Ectodermal cell (in vitro differentiated cells): ENCODE results near the gene C2CD5.
"Not testable (repeated sequence)": the region's sequence is repeated elsewhere in the genome, so short reads cannot be mapped to it uniquely, and the experiment has no call there.

ENCODE experiments used
- H3K27ac ChIP-seq: 2 replicates; pipeline ENCODE4 v1.7.0; 2013; ENCODE audit warnings: mild to moderate bottlenecking, low read depth, low read length; ENCODE audit not compliant: insufficient read depth, poor library complexity, severe bottlenecking
- H3K27me3 ChIP-seq: 2 replicates; pipeline ENCODE4 v1.7.0; 2013; ENCODE audit warnings: mild to moderate bottlenecking, low read length; ENCODE audit not compliant: insufficient read depth, control insufficient read depth, poor library complexity, severe bottlenecking
- H3K36me3 ChIP-seq: one replicate; pipeline ENCODE4 v1.7.0; 2013; ENCODE audit warnings: low read length; ENCODE audit not compliant: control insufficient read depth, insufficient read depth
- H3K4me1 ChIP-seq: one replicate; pipeline ENCODE4 v1.7.0; 2013; ENCODE audit warnings: low read length; ENCODE audit not compliant: control insufficient read depth, insufficient read depth
- H3K4me3 ChIP-seq: 2 replicates; pipeline ENCODE4 v1.7.0; 2013; ENCODE audit warnings: low read depth, low read length, control low read depth; ENCODE audit not compliant: insufficient read depth
- H3K9me3 ChIP-seq: 2 replicates; pipeline ENCODE4 v1.7.0; 2013; ENCODE audit warnings: mild to moderate bottlenecking, low read length, moderate library complexity; ENCODE audit not compliant: control insufficient read depth
- WGBS, 2 experiments: methylation state at CpG; one replicate each; pipeline ENCODE4 v1.1.7; 2013; ENCODE audit warnings: missing lambda C conversion rate in 2 of 2; 5-methylcytosine and 5-hydroxymethylcytosine counted together

C2CD5 gene

GRCh38 chr12:22461786-22462185 is 82.6 kb downstream of the C2CD5 start:
- no peaks in the 10 kb centered on the region for H3K36me3 ChIP-seq
- H3K27me3 ChIP-seq, result no peaks in the 10 kb centered on the region
- 93 to 100% methylated on average over 1 of the region's 1 CpG for WGBS, 2 experiments
- H3K9me3 ChIP-seq, result no peaks in the 10 kb centered on the region
- no peak overlapping the region for H3K4me3 ChIP-seq
- no peaks in the 10 kb centered on the region for H3K4me1 ChIP-seq
- H3K27ac ChIP-seq, result no peak overlapping the region

- Histone ChIP-seq H3K4me1 (no peaks in the 10 kb centered on the region), H3K36me3 (no peaks in the 10 kb centered on the region), H3K4me3 (no peak overlapping the region), H3K27ac (no peak overlapping the region), H3K9me3 (no peaks in the 10 kb centered on the region), H3K27me3 (no peaks in the 10 kb centered on the region)
- WGBS, 2 experiments, result 32 to 43% methylated on average over 2 of the region's 3 CpGs
These were observed 84.4 kb downstream of the C2CD5 start for GRCh38 chr12:22459838-22460490.

- 94 to 98% methylated on average over 4 to 6 of the region's 6 CpGs for WGBS, 2 experiments
- Histone ChIP-seq H3K27me3 (no peaks in the 10 kb centered on the region), H3K9me3 (no peaks in the 10 kb centered on the region), H3K27ac (no peak overlapping the region), H3K4me3 (no peak overlapping the region), H3K36me3 (no peaks in the 10 kb centered on the region), H3K4me1 (no peaks in the 10 kb centered on the region)
These were observed 85.9 kb downstream of the C2CD5 start for GRCh38 chr12:22458298-22458937.

- Histone ChIP-seq H3K27ac (no peak overlapping the region), H3K27me3 (no peaks in the 10 kb centered on the region), H3K36me3 (no peaks in the 10 kb centered on the region), H3K4me3 (no peak overlapping the region), H3K9me3 (no peaks in the 10 kb centered on the region), H3K4me1 (no peaks in the 10 kb centered on the region)
- 96 to 98% methylated on average over 4 of the region's 4 CpGs for WGBS, 2 experiments
These were observed 87.3 kb downstream of the C2CD5 start for GRCh38 chr12:22457085-22457484.

- Histone ChIP-seq H3K27me3 (no peaks in the 10 kb centered on the region), H3K4me3 (no peak overlapping the region), H3K36me3 (no peaks in the 10 kb centered on the region), H3K27ac (no peak overlapping the region), H3K9me3 (no peaks in the 10 kb centered on the region), H3K4me1 (no peaks in the 10 kb centered on the region)
- 96 to 97% methylated on average over 2 to 3 of the region's 3 CpGs for WGBS, 2 experiments
These were observed 90.8 kb downstream of the C2CD5 start for GRCh38 chr12:22453511-22453910.

DNA sequence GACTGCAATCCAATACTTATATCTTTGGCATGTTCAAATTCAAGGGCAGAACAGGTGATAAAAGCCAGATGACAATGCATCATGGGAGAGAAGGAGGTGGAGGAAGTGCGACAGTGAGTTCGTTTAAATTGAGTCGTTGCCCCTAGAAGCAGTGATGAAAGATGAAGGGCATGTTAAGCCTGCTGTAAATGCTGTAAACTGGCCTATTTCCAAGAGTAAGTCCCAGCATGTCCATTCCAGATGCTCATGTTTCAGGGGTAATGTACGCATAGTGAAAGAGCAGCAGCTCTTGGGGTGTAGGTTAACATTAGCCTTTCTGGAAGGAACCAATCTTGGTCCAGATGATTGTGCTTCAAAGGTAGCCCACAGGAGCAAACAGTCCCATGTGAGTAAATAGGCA is 97.1 kb downstream of the C2CD5 start:
- Histone ChIP-seq H3K27me3 (no peaks in the 10 kb centered on the region), H3K27ac (no peak overlapping the region), H3K9me3 (no peaks in the 10 kb centered on the region), H3K4me3 (no peak overlapping the region), H3K4me1 (no peaks in the 10 kb centered on the region), H3K36me3 (no peaks in the 10 kb centered on the region)
- WGBS, 2 experiments, result 91 to 92% methylated on average over 4 of the region's 4 CpGs

DNA sequence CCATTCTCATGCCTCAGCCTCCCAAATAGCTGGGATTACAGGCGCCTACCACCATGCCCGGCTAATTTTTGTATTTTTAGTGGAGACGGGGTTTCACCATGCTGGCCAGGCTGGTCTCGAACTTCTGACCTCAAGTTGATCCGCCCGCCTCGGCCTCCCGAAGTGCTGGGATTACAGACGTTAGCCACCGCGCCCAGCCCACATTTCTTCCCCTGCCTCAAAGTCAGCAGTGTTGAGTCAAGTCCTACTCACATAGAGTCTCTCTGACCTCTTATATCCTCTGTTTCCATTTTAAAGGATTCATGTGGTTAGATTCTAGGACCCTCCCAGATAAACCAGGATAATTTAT is 100.1 kb downstream of the C2CD5 start:
- not testable (repeated sequence) for H3K4me1 ChIP-seq, H3K27me3 ChIP-seq, H3K36me3 ChIP-seq, H3K27ac ChIP-seq, H3K4me3 ChIP-seq, H3K9me3 ChIP-seq
- 92% methylated on average over 11 of the region's 11 CpGs for WGBS, 2 experiments

DNA sequence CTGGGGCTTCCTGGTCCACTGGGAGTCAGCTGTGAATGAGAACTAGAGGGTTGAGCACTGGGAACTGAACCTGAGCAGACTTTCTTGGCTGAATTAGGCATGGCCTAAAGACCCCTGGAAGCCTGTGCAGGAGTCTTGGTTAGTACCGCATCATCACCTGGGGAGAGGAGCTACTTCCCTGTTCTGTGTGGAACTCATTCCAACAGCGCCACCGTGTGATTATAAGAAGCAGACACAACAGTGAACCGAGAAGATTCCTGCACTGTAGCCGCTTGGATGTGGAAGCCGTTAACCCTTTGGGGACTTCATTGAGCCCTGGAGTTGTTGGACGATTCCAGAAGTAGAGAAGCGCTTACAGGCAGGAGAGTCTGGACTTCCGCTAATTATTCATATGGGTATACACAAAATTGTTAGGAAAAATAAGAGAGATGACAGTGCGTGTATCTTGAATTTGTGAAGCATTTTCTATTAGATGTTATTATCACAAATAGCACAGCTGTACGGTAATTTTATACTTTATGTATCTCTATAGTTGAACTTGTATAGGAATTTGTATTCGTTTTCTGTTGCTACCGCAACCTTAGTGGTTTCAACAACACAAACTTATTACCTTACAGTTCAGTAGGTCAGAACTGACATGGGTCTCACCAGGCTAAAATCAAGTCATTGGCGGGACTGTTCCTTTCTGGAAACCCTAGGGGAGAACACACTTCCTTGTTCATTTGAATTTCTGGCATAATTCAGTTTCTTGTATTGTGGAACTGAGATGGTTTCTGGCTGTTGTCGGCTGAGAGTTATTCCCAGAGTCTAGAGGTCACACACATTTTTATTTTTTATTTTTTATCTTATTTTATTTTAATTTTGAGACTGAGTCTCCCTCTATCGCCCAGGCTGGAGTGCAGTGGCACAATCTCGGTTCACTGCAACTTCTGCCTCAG is 100.7 kb downstream of the C2CD5 start:
- H3K27me3 ChIP-seq, result no peaks in the 10 kb centered on the region
- 40 to 44% methylated on average over 14 to 15 of the region's 17 CpGs for WGBS, 2 experiments
- no peak overlapping the region for H3K4me3 ChIP-seq
- H3K36me3 ChIP-seq, result no peaks in the 10 kb centered on the region
- H3K27ac ChIP-seq, result no peak overlapping the region
- no peaks in the 10 kb centered on the region for H3K9me3 ChIP-seq
- no peaks in the 10 kb centered on the region for H3K4me1 ChIP-seq

DNA sequence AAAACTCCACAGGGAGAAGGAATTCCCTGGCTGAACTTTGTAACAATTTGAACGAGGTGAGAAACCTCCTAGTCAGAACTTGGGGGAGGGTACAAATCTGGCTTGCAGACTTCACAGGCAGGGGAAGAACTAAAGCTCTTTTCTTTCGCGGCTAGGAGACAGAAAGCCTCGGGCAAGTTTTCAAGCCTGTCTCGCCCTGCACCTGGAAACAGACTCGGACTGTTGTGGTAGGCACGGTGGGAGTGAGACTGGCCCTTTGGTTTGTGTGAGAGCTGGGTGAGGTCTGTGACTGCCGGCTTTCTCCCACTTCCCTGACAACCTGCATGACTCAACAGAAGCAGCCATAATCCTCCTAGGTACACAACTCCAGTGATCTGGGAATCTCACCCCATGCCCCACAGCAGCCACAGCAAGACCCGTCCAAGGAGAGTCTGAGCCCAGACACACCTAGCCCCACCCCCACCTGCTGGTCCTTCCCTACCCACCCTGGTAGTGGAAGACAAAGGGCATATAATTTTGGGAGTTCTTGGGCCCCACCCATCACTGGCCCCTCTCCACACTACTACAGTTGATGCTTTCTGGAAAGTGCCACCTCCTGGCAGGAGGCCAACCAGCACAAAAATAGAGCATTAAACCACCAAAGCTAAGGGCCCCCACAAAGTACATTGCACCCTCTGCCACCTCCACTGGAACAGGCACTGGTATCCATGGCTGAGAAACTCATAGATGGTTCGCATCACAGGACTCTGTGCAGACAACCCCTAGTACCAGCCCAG is 107.1 kb downstream of the C2CD5 start:
- 69 to 70% methylated on average over 10 of the region's 10 CpGs for WGBS, 2 experiments
- Histone ChIP-seq H3K4me1 (no peaks in the 10 kb centered on the region), H3K27ac (no peak overlapping the region), H3K9me3 (no peaks in the 10 kb centered on the region), H3K27me3 (no peaks in the 10 kb centered on the region), H3K36me3 (no peaks in the 10 kb centered on the region), H3K4me3 (no peak overlapping the region)
